GM10248 (cell line): Measurements from ENCODE around the gene CAMK2G.

Experiments used
- CTCF ChIA-PET: fragments of 300-600 bp; sonication (Branson Sonifier 250); formaldehyde crosslinking; extraction: SDS; loops from one replicate; lab custom pipeline; 2021; ENCODE audit warnings: antibody characterized with exemption; lab: Yijun Ruan, JAX
- POLR2A ChIA-PET: fragments of 350-650 bp; sonication (Branson Sonifier 250); formaldehyde crosslinking; extraction: SDS; loops from one replicate; lab custom pipeline; 2020; ENCODE audit warnings: antibody characterized with exemption; lab: Yijun Ruan, JAX
- DNase-seq: peaks from one replicate; pipeline ENCODE4 v3.0.0; 2012; ENCODE audit errors: extremely low spot score
- TF ChIP-seq, protein P1 (sequence below): IDR thresholded peaks from 2 replicates; pipeline ENCODE4 v1.5.1; 2012; ENCODE audit warnings: mild to moderate bottlenecking, low read depth; ENCODE audit errors: extremely low read depth, missing control alignments, control extremely low read depth

The CAMK2G gene

DNA sequence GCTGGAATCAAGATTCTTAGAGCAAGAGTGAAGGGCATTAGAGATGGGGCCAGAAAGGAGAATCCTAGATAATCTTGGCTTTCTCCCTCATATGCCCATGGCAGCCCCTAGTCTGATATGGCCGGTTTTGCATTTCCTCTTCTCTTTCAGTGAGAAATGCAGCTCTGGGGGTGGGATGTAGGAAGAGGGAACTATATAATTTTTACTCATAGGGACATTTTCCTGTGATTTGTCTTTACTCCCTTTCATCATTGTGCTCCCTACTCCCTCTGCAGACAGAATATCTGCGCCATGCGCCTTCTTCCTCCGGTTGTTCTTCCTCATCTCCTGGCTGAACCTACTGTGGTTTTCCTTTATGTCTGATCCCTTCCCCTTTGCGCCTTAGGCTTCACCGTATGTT lies 109.3 kb downstream of the CAMK2G start:
- POLR2A ChIA-PET: no interaction called here
- TF ChIP-seq, protein P1, sequence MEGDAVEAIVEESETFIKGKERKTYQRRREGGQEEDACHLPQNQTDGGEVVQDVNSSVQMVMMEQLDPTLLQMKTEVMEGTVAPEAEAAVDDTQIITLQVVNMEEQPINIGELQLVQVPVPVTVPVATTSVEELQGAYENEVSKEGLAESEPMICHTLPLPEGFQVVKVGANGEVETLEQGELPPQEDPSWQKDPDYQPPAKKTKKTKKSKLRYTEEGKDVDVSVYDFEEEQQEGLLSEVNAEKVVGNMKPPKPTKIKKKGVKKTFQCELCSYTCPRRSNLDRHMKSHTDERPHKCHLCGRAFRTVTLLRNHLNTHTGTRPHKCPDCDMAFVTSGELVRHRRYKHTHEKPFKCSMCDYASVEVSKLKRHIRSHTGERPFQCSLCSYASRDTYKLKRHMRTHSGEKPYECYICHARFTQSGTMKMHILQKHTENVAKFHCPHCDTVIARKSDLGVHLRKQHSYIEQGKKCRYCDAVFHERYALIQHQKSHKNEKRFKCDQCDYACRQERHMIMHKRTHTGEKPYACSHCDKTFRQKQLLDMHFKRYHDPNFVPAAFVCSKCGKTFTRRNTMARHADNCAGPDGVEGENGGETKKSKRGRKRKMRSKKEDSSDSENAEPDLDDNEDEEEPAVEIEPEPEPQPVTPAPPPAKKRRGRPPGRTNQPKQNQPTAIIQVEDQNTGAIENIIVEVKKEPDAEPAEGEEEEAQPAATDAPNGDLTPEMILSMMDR: no peak
- CTCF ChIA-PET: interaction anchor here (1.2 kb wide), 1 partner anchor 18 kb away, joined by 3 read pairs; no protein-coding TSS in a partner anchor
- no peak for DNase-seq

DNA sequence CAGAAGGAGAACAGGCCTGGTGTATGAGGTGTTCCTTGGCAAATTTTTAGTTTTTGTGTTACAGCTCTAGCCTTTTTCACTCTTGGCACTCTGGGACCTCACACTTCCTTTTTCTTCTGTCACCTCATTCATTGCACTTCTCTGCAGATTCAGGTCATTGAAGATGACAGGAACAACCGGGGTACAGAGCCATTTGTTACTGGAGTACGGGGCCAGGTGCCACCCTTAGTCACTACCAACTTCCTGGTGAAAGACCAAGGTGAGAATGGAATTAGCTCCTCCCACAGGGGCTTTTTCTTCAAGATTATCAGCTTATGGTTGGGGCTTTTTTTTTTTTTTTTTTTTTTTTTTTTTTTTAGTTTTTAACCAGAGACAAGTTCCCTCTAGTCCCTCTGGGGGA lies 111.0 kb downstream of the CAMK2G start:
- no peak for DNase-seq
- TF ChIP-seq, protein P1: no peak
- CTCF ChIA-PET: interaction anchor here (1.0 to 2.7 kb wide), 3 partner anchors 9 to 33 kb away, joined by 3 to 10 read pairs (median 5); a partner anchor contains a TSS
- POLR2A ChIA-PET: interaction anchor here (0.6 to 2.2 kb wide), 3 partner anchors 9 to 109 kb away, joined by 6 to 10 read pairs (median 9); a partner anchor contains a TSS

DNA sequence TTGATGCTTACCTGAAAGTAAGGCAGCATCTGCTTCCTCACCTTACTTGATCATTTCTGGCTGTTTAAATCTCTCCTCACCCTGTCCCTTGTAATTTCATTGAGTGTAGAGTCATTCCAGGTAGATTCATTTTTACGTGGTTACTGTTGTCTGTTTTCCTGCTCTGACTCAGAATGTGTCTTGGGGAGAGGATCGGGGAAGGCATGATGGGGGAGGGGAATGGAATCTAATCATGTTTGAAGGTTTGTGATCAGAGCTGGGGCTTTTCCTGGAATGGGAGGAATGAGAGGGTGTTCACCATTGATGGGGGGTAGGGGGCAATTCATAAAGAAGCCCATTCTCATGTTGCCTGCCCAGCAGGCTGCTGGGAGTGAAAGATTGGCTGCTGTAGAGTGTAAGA lies 111.4 kb downstream of the CAMK2G start:
- CTCF ChIA-PET: interaction anchor here (1.0 to 2.7 kb wide), 3 partner anchors 9 to 33 kb away, joined by 3 to 10 read pairs (median 5); a partner anchor contains a TSS
- TF ChIP-seq, protein P1: no peak
- no peak for DNase-seq
- POLR2A ChIA-PET: interaction anchor here (0.6 to 2.2 kb wide), 3 partner anchors 10 to 108 kb away, joined by 6 to 10 read pairs (median 9); a partner anchor contains a TSS
